Chondrocyte (in vitro differentiated cells): Measurements from ENCODE around the gene PLA2G7. TPM values are rescaled to one million over a fixed set of nuclear protein-coding genes. Genes with fewer than 3 reads are reported as not detected.
A peak's percentile ranks its signal among the peaks of the same experiment; 100 is the strongest.

Source experiments
- DNase-seq: peaks from one replicate; pipeline ENCODE4 v3.0.0; 2021; ENCODE audit warnings: mixed read lengths, low spot score
- H3K27ac Mint-ChIP-seq: one replicate; pipeline ENCODE4 v1.8.0; 2021; ENCODE audit warnings: mild to moderate bottlenecking, moderate library complexity, mixed read lengths; ENCODE audit not compliant: unreplicated experiment
- H3K27me3 Mint-ChIP-seq: 2 replicates; pipeline ENCODE4 v1.8.0; 2021; ENCODE audit warnings: low read depth, mixed read lengths
- H3K36me3 Mint-ChIP-seq: 2 replicates; pipeline ENCODE4 v1.8.0; 2021; ENCODE audit warnings: low read depth, mixed read lengths
- H3K4me1 Mint-ChIP-seq: 2 replicates; pipeline ENCODE4 v1.8.0; 2021; ENCODE audit warnings: low read depth, mild to moderate bottlenecking, mixed read lengths
- H3K4me3 Mint-ChIP-seq: one replicate; pipeline ENCODE4 v1.8.0; 2021; ENCODE audit warnings: mild to moderate bottlenecking, moderate library complexity, mixed read lengths; ENCODE audit not compliant: unreplicated experiment
- H3K9me3 Mint-ChIP-seq: 2 replicates; pipeline ENCODE4 v1.8.0; 2021; ENCODE audit warnings: low read depth, mixed read lengths
- total RNA-seq: library from RNA; stranded (reverse); gene quantifications from 3 replicates; pipeline ENCODE4 v1.2.1, GENCODE V29; 2021
- TF ChIP-seq, protein P1 (sequence below): fragments of 200-600 bp; sonication (generic); IDR thresholded peaks from 2 replicates; pipeline ENCODE4 v1.5.0; 2021; ENCODE audit warnings: antibody characterized with exemption, mild to moderate bottlenecking, moderate library complexity

Gene PLA2G7
- total RNA-seq, 1 donor from 2014 or later = not detected

GRCh38 chr6:46719099-46719498 lies 16.1 kb downstream of the PLA2G7 start:
- no peak for DNase-seq
- Mint-ChIP-seq H3K27me3 (peaks cover 32% of the 10 kb centered on the region), H3K4me1 (no peaks in the 10 kb centered on the region), H3K9me3 (no peaks in the 10 kb centered on the region), H3K36me3 (peaks cover 2% of the 10 kb centered on the region), H3K4me3 (no peak overlapping the region), H3K27ac (no peak overlapping the region)
- TF ChIP-seq, protein P1, sequence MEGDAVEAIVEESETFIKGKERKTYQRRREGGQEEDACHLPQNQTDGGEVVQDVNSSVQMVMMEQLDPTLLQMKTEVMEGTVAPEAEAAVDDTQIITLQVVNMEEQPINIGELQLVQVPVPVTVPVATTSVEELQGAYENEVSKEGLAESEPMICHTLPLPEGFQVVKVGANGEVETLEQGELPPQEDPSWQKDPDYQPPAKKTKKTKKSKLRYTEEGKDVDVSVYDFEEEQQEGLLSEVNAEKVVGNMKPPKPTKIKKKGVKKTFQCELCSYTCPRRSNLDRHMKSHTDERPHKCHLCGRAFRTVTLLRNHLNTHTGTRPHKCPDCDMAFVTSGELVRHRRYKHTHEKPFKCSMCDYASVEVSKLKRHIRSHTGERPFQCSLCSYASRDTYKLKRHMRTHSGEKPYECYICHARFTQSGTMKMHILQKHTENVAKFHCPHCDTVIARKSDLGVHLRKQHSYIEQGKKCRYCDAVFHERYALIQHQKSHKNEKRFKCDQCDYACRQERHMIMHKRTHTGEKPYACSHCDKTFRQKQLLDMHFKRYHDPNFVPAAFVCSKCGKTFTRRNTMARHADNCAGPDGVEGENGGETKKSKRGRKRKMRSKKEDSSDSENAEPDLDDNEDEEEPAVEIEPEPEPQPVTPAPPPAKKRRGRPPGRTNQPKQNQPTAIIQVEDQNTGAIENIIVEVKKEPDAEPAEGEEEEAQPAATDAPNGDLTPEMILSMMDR = no peak

DNA sequence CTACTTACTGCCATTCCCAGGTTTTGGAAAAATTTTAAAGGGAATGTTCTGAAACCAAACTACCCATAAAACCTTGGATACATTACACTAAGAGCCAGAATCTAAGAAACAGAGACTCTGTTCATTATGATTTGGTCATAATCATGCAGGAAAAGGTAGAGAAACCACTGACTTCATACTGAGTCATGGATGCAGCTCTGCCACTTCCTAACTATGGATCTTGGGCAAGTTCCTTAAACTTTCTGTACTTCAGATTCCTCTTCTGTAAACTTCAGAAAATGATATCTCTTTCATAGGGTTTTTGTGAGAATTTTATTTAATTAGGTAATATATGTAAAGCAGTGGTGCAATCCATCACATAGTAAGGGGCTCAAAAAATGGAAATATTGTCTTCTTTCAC lies 20.0 kb downstream of the PLA2G7 start:
- Mint-ChIP-seq H3K4me3 (no peak overlapping the region), H3K4me1 (no peaks in the 10 kb centered on the region), H3K9me3 (no peaks in the 10 kb centered on the region), H3K27ac (no peak overlapping the region), H3K27me3 (peaks cover 13% of the 10 kb centered on the region), H3K36me3 (peaks cover 2% of the 10 kb centered on the region)
- TF ChIP-seq, protein P1 = no peak
- DNase-seq = no peak

DNA sequence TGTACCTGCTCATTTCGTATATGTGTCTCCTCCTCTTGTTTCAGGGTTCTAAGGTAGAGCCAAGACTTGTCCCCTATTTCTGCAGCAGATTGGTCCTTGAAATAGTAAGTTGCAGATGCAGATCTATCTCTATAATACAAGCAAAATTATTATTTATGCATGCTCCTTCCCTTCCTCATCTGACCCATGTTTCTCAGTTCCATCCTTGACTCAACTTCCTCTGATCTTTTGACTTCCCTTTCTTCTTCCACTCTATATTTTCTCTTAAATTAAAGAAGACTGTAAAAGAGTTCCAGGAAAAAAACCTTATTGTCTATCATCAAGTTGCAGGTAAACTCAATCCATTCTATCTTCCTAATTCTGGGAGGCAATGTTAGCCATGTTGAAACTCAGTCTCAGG lies 23.7 kb downstream of the PLA2G7 start:
- TF ChIP-seq, protein P1 = no peak
- no peaks in the 10 kb centered on the region for H3K36me3 Mint-ChIP-seq
- no peak for DNase-seq
- H3K9me3 Mint-ChIP-seq = no peaks in the 10 kb centered on the region
- H3K27me3 Mint-ChIP-seq = peaks cover 5% of the 10 kb centered on the region
- H3K4me3 Mint-ChIP-seq = no peak overlapping the region
- no peak overlapping the region for H3K27ac Mint-ChIP-seq
- no peaks in the 10 kb centered on the region for H3K4me1 Mint-ChIP-seq

DNA sequence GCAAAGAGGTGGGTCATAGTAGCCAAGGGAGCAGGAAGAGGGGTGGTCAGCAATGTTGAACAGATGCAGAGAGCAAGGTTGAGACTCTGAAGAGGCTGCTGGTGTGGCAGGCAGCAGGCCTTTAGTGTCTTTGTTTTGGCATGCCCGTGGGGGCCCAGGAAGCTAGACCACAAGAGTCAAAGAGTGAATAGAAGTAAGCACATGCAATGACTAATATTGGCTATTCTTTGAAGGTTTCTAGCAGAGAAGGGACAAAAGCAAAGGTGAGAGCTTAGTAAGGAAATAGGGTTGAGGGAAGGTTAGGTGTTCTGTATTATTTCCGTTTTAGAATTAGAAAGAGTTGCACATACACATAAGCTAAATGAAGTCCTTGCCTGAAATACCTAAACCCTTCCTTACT lies 28.7 kb downstream of the PLA2G7 start:
- Mint-ChIP-seq H3K4me3 (no peak overlapping the region), H3K36me3 (no peaks in the 10 kb centered on the region), H3K9me3 (no peaks in the 10 kb centered on the region)

GRCh38 chr6:46704562-46704961 lies 30.6 kb downstream of the PLA2G7 start:
- no peak for DNase-seq
- Mint-ChIP-seq H3K27ac (no peak overlapping the region), H3K4me3 (no peak overlapping the region), H3K27me3 (peaks cover 31% of the 10 kb centered on the region), H3K4me1 (no peaks in the 10 kb centered on the region), H3K36me3 (no peaks in the 10 kb centered on the region), H3K9me3 (no peaks in the 10 kb centered on the region)
- TF ChIP-seq, protein P1 = peak; percentile 76

More for the DNA sequence above, 28.7 kb downstream of the PLA2G7 start:
- TF ChIP-seq, protein P1 = no peak
- Mint-ChIP-seq H3K27ac (no peak overlapping the region), H3K27me3 (peaks cover 27% of the 10 kb centered on the region), H3K4me1 (no peaks in the 10 kb centered on the region)
- DNase-seq = no peak
